HFF-Myc (cell line): Measurements from ENCODE around the gene ZNF70.

ENCODE experiments used
- DNase-seq: peaks from one replicate; pipeline ENCODE4 v3.0.0-alpha.2; 2011; ENCODE audit warnings: low read depth; ENCODE audit errors: extremely low read depth
- H3K4me3 ChIP-seq: replicated peaks from 2 replicates; pipeline ENCODE4 v1.5.1; 2011; ENCODE audit warnings: low read depth, mild to moderate bottlenecking, control low read depth, low read length
- CTCF ChIP-seq: IDR thresholded peaks from 2 replicates; pipeline ENCODE4 v1.5.1; 2012; ENCODE audit warnings: mild to moderate bottlenecking, low read depth, low read length, control low read depth; ENCODE audit errors: missing control alignments

ZNF70 gene

DNA sequence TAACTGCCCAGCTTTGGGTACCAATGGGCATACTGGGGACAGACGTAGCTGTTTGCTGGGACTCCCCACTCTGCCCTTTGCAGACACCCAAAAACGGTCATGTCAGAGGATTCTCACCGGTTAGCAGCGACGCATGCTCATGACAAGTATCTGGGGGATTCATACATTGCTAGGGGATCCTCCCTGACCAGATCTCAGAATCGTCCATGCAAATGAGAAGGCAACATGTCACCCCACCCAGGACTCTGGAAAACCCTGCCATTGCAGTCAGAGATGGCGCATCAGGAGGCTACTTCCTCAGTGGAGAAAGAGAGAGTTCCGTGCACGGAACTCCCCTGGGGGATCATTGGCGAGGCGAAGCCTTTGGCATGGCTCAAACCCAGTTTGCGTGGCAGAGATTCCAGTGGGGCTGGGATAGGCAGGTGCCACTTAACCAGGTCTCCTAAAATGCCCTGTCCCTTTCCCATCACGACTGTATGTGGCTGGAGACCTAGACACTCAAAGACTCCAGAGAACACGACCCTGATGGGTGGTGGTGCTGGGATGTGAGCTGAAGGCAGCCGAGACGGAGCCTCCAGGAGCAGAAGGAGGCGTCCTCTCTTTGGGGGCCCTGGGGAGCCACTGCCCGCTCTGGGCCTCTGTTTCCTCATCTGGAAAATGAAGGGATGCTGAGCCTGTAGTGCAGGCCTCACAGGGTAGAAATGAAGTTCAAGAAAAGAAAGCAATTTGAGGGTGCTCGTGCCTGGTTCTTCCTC, 55.2 kb downstream of the ZNF70 start:
- no peak for DNase-seq
- H3K4me3 ChIP-seq, result no peak overlapping the region
- no peak for TF ChIP-seq CTCF

GRCh38 chr22:23695141-23695540, 55.8 kb downstream of the ZNF70 start:
- H3K4me3 ChIP-seq, result no peak overlapping the region
- DNase-seq, result no peak
- no peak for TF ChIP-seq CTCF

- TF ChIP-seq CTCF, result no peak
- no peak for DNase-seq
Measured at GRCh38 chr22:23693979-23694680, 56.8 kb downstream of the ZNF70 start.

DNA sequence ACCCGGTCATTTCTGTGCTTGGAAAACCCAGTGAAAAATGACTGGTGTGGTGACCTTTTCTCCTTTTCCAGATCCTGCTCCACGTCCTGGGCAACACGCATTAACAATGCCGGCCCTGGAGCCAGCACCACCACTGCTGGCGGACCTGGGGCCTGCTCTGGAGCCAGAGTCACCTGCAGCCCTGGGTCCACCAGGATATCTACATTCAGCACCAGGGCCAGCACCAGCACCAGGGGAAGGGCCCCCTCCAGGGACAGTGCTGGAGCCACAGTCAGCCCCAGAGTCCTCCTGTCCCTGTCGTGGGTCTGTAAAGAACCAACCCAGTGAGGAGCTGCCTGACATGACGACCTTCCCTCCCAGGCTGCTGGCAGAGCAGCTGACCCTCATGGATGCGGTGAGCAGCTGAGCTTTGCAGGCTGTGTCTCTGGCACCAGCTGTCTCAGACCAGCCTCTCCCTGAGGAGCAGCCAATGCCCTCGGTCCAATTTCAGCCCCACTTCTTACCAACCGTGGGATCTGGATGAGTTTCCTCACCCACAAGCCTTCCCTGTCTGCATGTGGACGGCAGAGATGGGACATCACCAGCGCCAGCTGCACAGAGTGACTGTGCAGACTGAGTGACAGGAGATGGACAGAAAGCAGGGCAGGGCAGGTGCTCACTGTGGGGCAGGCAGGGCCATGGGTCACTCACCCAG, 58.2 kb downstream of the ZNF70 start:
- no peak for DNase-seq
- TF ChIP-seq CTCF, result no peak
- H3K4me3 ChIP-seq, result no peak overlapping the region

More at GRCh38 chr22:23693979-23694680, 56.8 kb downstream of the ZNF70 start:
- no peak overlapping the region for H3K4me3 ChIP-seq

DNA sequence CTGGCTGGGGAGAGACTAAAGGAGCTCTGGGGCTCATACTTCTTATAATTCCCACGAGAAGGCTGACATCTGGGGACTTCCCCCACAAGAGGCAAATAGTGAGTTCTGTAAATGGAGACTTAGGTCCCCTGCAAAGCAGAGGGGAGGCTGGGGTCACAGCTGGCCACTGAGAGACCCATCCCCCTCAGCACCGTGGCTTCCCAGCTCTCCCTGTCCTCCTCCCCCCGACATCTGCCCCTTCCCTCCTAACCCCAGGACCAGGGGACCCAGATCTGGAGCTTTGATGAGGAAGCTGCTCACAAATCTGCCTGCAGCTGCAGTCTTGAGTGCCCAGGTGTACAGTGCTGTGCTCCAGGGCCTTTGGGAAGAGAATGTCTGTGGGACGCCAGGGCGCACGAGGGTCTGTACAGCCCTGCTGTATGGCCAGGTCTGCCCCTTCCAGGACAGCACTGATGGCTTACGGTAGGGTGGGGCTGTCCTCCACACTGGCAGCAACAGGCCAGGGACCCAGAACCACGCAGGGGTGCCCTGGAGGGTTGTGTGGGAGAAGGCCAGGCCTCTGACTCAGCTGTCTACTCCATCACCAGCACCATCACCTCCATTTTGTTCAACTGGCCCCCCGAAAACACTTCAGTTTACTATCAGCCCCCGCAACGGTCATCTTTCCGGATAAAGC, 59.0 kb downstream of the ZNF70 start:
- TF ChIP-seq CTCF, result no peak
- H3K4me3 ChIP-seq, result no peak overlapping the region
- DNase-seq, result no peak

GRCh38 chr22:23690713-23691112, 60.2 kb downstream of the ZNF70 start, which contains the start of gene RGL4:
Gene RGL4, plus strand, starts transcription at chr22:23691013. Its CDS starts 1,018 bp downstream, at chr22:23692031.
- DNase-seq, result no peak
- no peak within 1 kb of the TSS for H3K4me3 ChIP-seq
- no peak for TF ChIP-seq CTCF
